Measurements from ENCODE around the gene MED27.

DNA sequence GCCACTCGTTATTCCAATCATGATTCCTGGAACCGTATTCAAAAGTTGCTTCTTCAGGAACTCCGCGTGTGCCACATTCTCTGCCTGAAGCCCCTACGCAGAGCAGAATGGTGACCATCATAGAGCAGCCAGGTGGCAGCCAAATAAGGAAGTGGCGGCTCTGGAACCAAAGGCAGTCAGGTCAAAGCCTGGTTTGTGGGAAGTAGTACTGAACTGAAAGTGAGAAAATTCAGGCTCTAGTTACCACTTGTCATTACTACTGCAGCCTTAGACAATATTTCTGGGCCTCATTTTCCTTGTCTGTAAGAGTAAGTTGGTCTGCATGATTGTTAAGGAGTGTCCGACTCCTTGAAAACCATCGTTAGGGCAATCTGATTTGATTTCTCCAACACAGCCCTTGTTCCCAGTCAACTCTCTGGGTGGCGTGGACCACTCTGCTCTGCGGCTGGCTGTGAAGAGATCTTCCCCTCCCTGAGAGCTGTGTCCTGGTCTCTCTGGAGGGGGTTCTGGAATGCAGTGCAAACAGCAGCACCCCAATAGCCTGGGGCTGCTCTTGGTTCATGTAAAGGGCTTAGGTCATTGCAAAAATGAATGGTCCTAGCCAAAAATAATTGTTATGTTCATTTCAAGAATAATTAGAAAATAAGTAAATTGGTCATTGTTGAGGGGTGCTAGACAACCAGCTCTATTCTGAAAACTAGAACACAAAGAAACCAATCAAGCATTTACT, 102.4 kb downstream of the MED27 start:
- TF ChIP-seq, protein P1, sequence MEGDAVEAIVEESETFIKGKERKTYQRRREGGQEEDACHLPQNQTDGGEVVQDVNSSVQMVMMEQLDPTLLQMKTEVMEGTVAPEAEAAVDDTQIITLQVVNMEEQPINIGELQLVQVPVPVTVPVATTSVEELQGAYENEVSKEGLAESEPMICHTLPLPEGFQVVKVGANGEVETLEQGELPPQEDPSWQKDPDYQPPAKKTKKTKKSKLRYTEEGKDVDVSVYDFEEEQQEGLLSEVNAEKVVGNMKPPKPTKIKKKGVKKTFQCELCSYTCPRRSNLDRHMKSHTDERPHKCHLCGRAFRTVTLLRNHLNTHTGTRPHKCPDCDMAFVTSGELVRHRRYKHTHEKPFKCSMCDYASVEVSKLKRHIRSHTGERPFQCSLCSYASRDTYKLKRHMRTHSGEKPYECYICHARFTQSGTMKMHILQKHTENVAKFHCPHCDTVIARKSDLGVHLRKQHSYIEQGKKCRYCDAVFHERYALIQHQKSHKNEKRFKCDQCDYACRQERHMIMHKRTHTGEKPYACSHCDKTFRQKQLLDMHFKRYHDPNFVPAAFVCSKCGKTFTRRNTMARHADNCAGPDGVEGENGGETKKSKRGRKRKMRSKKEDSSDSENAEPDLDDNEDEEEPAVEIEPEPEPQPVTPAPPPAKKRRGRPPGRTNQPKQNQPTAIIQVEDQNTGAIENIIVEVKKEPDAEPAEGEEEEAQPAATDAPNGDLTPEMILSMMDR (IDR thresholded peaks at IDR 0.05) = no peak
- no peak for TF ChIP-seq POLR2A (IDR thresholded peaks at IDR 0.05)
